OCI-LY7 (cell line): ENCODE results near the gene NLGN1. TPM values are rescaled to one million over a fixed set of nuclear protein-coding genes. Genes with fewer than 3 reads are reported as not detected.

Experiments used
- BruUV-seq: library from RNA; stranded (reverse); fragments of 400-500 nt; replicated peaks from 2 replicates; lab custom pipeline; 2021; lab: Mats Ljungman, UMichigan
- CTCF ChIA-PET: fragments of 300-600 bp; sonication (Branson Sonifier 250); formaldehyde crosslinking; loops from one replicate; lab custom pipeline; 2022; ENCODE audit warnings: antibody characterized with exemption; ENCODE audit not compliant: unreplicated experiment; lab: Charles Lee
- POLR2A ChIA-PET: fragments of 300-600 bp; sonication (Branson Sonifier 250); formaldehyde crosslinking; loops from one replicate; lab custom pipeline; 2022; ENCODE audit warnings: antibody characterized with exemption; lab: Charles Lee
- DNase-seq: peaks from one replicate; pipeline ENCODE4 v3.0.0-alpha.2; 2015; ENCODE audit warnings: low spot score
- H2AFZ ChIP-seq: fragments of 200-600 bp; sonication (generic), shearing (Covaris generic); 2 replicates; pipeline ENCODE4 v1.6.1; 2014; ENCODE audit warnings: mild to moderate bottlenecking, antibody characterized with exemption, low read length, moderate library complexity
- H3K27ac ChIP-seq: fragments of 200-600 bp; sonication (generic); 2 replicates; pipeline ENCODE4 v1.5.1; 2014; ENCODE audit warnings: mixed run types, low read depth, mild to moderate bottlenecking, moderate library complexity, low read length, inconsistent platforms; ENCODE audit not compliant: poor library complexity, severe bottlenecking
- H3K36me3 ChIP-seq: fragments of 200-600 bp; sonication (generic); 2 replicates; pipeline ENCODE4 v1.6.1; 2014; ENCODE audit warnings: mild to moderate bottlenecking, antibody characterized with exemption, low read length, moderate library complexity, mixed read lengths; ENCODE audit not compliant: insufficient read depth
- H3K4me1 ChIP-seq: fragments of 200-600 bp; sonication (generic); 2 replicates; pipeline ENCODE4 v1.5.1; 2014; ENCODE audit warnings: mild to moderate bottlenecking, low read length; ENCODE audit not compliant: insufficient read depth, poor library complexity, severe bottlenecking
- H3K4me2 ChIP-seq: fragments of 200-600 bp; sonication (generic); 2 replicates; pipeline ENCODE4 v1.6.1; 2014; ENCODE audit warnings: mild to moderate bottlenecking, low read length
- H3K4me3 ChIP-seq: fragments of 200-600 bp; sonication (generic); 2 replicates; pipeline ENCODE4 v1.5.1; 2014; ENCODE audit warnings: mild to moderate bottlenecking, low read depth, low read length; ENCODE audit not compliant: poor library complexity, severe bottlenecking
- H3K79me2 ChIP-seq: fragments of 200-600 bp; sonication (generic); 2 replicates; pipeline ENCODE4 v1.6.1; 2016; ENCODE audit warnings: low read depth, mild to moderate bottlenecking, low read length, moderate library complexity, mixed read lengths; ENCODE audit not compliant: insufficient read depth
- H3K9me2 ChIP-seq: fragments of 200-600 bp; sonication (generic); 2 replicates; pipeline ENCODE4 v1.6.1; 2016; ENCODE audit warnings: mild to moderate bottlenecking, low read length, mixed read lengths; ENCODE audit not compliant: insufficient read depth
- H3K9me3 ChIP-seq: fragments of 200-600 bp; sonication (generic); 2 replicates; pipeline ENCODE4 v1.6.1; 2014; ENCODE audit warnings: mild to moderate bottlenecking, mixed run types, low read length, mixed read lengths
- H4K20me1 ChIP-seq: fragments of 200-600 bp; sonication (generic); 2 replicates; pipeline ENCODE4 v1.6.1; 2014; ENCODE audit warnings: mild to moderate bottlenecking, antibody characterized with exemption, low read length, moderate library complexity, mixed read lengths; ENCODE audit not compliant: insufficient read depth
- EZH2phosphoT487 ChIP-seq: fragments of 200-600 bp; sonication (generic); IDR thresholded peaks from 2 replicates; pipeline ENCODE4 v1.6.1; 2018; ENCODE audit warnings: low read depth, borderline replicate concordance, mild to moderate bottlenecking, mixed run types, antibody characterized with exemption, low read length, moderate library complexity, mixed read lengths
- intact Hi-C: fragments of 100-400 bp; cut with micrococcal nuclease; formaldehyde crosslinking; loops from one replicate; pipeline ENCODE4 v1.10.0; 2022; ENCODE audit not compliant: unreplicated experiment
- total RNA-seq, 2 experiments: library from RNA; depleted of rRNA in 1 of 2; stranded (reverse); fragments of >200 nt in 1 of 2; shearing (Covaris generic) in 1 of 2; gene quantifications; 2 replicates each; pipeline ENCODE4 v1.2.3, GENCODE V29; 2014 to 2022
- TF ChIP-seq, protein P1 (sequence below): fragments of 200-600 bp; sonication (generic); conservative IDR thresholded peaks from 2 replicates; pipeline ENCODE4 v1.5.1; 2014; ENCODE audit warnings: mild to moderate bottlenecking, antibody characterized with exemption, low read length, moderate library complexity, mixed read lengths

Gene NLGN1
- total RNA-seq, 2 experiments from 2014 or later: not detected

DNA sequence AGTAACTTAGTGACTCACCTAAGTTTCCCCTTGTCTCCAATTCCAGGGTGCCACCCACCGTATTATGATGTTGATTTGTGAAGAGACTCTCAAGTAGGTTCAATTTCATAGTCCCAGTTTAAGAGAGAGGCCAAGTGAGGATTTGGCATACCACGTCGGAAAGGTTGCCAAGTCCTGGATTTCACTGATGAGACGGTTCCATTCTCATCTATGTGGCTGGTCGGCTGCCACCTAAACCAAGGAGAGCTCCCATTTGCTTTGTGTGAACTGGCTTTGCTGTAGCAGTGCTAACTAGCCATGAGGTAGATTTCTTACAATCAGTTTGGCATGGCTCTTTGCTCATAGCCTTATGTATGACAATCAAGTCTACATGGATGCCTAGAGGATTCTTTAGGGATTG lies 653.6 kb downstream of the NLGN1 start:
- intact Hi-C loops: no loop called here
- H2AFZ ChIP-seq: no peak overlapping the region
- no peak overlapping the region for H3K4me3 ChIP-seq
- H3K4me2 ChIP-seq: no peak overlapping the region
- POLR2A ChIA-PET: interaction anchor here (0.6 to 1.1 kb wide), 2 partner anchors 9 to 57 kb away, joined by 3 read pairs; no protein-coding TSS in a partner anchor
- H4K20me1 ChIP-seq: no peaks in the 10 kb centered on the region
- H3K9me3 ChIP-seq: no peaks in the 10 kb centered on the region
- H3K36me3 ChIP-seq: no peaks in the 10 kb centered on the region
- DNase-seq: no peak
- TF ChIP-seq EZH2phosphoT487: no peak
- TF ChIP-seq, protein P1, sequence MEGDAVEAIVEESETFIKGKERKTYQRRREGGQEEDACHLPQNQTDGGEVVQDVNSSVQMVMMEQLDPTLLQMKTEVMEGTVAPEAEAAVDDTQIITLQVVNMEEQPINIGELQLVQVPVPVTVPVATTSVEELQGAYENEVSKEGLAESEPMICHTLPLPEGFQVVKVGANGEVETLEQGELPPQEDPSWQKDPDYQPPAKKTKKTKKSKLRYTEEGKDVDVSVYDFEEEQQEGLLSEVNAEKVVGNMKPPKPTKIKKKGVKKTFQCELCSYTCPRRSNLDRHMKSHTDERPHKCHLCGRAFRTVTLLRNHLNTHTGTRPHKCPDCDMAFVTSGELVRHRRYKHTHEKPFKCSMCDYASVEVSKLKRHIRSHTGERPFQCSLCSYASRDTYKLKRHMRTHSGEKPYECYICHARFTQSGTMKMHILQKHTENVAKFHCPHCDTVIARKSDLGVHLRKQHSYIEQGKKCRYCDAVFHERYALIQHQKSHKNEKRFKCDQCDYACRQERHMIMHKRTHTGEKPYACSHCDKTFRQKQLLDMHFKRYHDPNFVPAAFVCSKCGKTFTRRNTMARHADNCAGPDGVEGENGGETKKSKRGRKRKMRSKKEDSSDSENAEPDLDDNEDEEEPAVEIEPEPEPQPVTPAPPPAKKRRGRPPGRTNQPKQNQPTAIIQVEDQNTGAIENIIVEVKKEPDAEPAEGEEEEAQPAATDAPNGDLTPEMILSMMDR: no peak
- no peaks in the 10 kb centered on the region for H3K79me2 ChIP-seq
- BruUV-seq: no TSS peak
- no peak overlapping the region for H3K27ac ChIP-seq
- H3K4me1 ChIP-seq: no peaks in the 10 kb centered on the region
- no peaks in the 10 kb centered on the region for H3K9me2 ChIP-seq
- CTCF ChIA-PET: no interaction called here

DNA sequence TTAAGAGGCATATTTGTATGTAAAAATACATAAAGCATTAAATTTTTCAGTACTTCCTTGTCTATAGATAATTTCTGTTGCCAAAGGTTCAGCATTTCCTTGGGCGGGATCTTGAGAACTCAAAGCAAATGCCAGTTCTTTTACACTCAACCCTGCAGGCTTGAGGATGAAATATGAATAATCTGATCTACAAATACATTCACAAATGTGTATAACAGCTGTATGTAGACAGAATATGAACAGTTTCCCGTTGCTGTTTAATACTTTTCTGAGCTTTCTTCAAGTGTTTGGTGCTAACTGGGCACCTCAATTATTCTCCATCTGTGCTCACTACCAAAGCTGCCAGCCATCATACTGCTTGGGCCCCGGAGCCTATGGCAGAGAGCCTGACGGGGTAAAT lies 661.3 kb downstream of the NLGN1 start:
- Histone ChIP-seq H3K9me2 (no peaks in the 10 kb centered on the region), H3K79me2 (no peaks in the 10 kb centered on the region), H2AFZ (no peak overlapping the region), H3K27ac (no peak overlapping the region), H3K4me1 (no peaks in the 10 kb centered on the region), H3K9me3 (no peaks in the 10 kb centered on the region), H4K20me1 (no peaks in the 10 kb centered on the region), H3K4me3 (no peak overlapping the region), H3K36me3 (no peaks in the 10 kb centered on the region), H3K4me2 (no peak overlapping the region)
- intact Hi-C loops: no loop called here
- CTCF ChIA-PET: no interaction called here
- DNase-seq: no peak
- no TSS peak for BruUV-seq
- TF ChIP-seq EZH2phosphoT487: no peak
- TF ChIP-seq, protein P1: no peak
- POLR2A ChIA-PET: no interaction called here

DNA sequence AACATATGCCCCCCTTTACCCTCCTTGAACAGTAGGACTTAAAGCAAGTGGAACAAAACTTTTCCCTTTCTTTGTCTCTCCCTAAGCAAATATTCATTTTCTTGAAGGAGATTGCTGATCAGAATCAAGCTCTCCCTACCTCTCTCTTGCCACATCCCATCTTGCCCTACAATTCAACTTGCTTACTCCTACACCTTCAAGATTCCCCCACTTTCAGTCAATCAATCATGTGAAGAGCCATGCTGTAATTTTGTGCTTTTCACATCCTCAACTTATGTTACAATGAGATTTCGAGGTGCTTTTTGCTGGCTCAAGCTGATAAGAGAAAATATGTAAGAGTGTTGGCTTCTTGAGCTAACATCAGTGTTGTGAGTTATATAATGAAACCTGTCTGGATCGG lies 662.9 kb downstream of the NLGN1 start:
- Histone ChIP-seq H2AFZ (no peak overlapping the region), H3K9me2 (no peaks in the 10 kb centered on the region), H3K79me2 (no peaks in the 10 kb centered on the region), H3K4me3 (no peak overlapping the region), H3K27ac (no peak overlapping the region), H3K36me3 (no peaks in the 10 kb centered on the region), H3K4me2 (no peak overlapping the region), H3K4me1 (no peaks in the 10 kb centered on the region), H4K20me1 (no peaks in the 10 kb centered on the region), H3K9me3 (no peaks in the 10 kb centered on the region)
- DNase-seq: no peak
- TF ChIP-seq EZH2phosphoT487: no peak
- TF ChIP-seq, protein P1: no peak
- CTCF ChIA-PET: no interaction called here
- POLR2A ChIA-PET: no interaction called here
- intact Hi-C loops: no loop called here
- no TSS peak for BruUV-seq
